Subcutaneous abdominal adipose tissue (tissue), 5 donors: ENCODE results near the gene ADGRG7.

Experiments
- H3K27ac ChIP-seq: one replicate; pipeline ENCODE4 v1.7.0; 2013; ENCODE audit warnings: low read depth, mild to moderate bottlenecking, inconsistent platforms, low read length, moderate library complexity
- H3K27me3 ChIP-seq, 5 donors: one replicate each; pipeline ENCODE4 v1.7.0; 2013; ENCODE audit warnings: low read length in 5 of 5, inconsistent platforms in 1 of 5; ENCODE audit not compliant: control insufficient read depth in 5 of 5, insufficient read depth in 4 of 5
- H3K36me3 ChIP-seq, 5 donors: one replicate each; pipeline ENCODE4 v1.7.0; 2013; ENCODE audit warnings: low read length in 5 of 5; ENCODE audit not compliant: control insufficient read depth in 5 of 5, insufficient read depth in 5 of 5
- H3K4me1 ChIP-seq, 5 donors: one replicate each; pipeline ENCODE4 v1.7.0; 2013; ENCODE audit warnings: low read length in 5 of 5, mild to moderate bottlenecking in 3 of 5, moderate library complexity in 1 of 5; ENCODE audit not compliant: control insufficient read depth in 5 of 5, insufficient read depth in 5 of 5
- H3K4me3 ChIP-seq, 5 donors: one replicate each; pipeline ENCODE4 v1.7.0; 2013; ENCODE audit warnings: low read length in 5 of 5, low read depth in 1 of 5
- H3K9ac ChIP-seq, 5 donors: one replicate each; pipeline ENCODE4 v1.7.0; 2013; ENCODE audit warnings: low read length in 5 of 5, mild to moderate bottlenecking in 4 of 5, moderate library complexity in 3 of 5
- H3K9me3 ChIP-seq, 5 donors: one replicate each; pipeline ENCODE4 v1.7.0; 2013; ENCODE audit warnings: low read length in 5 of 5; ENCODE audit not compliant: control insufficient read depth in 5 of 5
- donor health status: healthy.
- donor health status: healthy.
- donor health status: healthy.
- donor health status: healthy.
- donor health status: healthy.

Gene ADGRG7

GRCh38 chr3:100600181-100601042 is 9.0 kb upstream of the ADGRG7 start:
- Histone ChIP-seq H3K36me3 (no peaks in the 10 kb centered on the region), H3K9ac (no peak overlapping the region), H3K4me1 (peaks cover 0 to 11% (median 6%) of the 10 kb centered on the region in 5 donors), H3K27ac (no peak overlapping the region), H3K9me3 (no peaks in the 10 kb centered on the region), H3K4me3 (no peak overlapping the region), H3K27me3 (peaks cover 0 to 3% (median 0%) of the 10 kb centered on the region in 5 donors)

- Histone ChIP-seq H3K36me3 (no peaks in the 10 kb centered on the region), H3K9me3 (no peaks in the 10 kb centered on the region), H3K27me3 (peaks cover 0 to 3% (median 0%) of the 10 kb centered on the region in 5 donors), H3K4me1 (peaks cover 0 to 11% (median 6%) of the 10 kb centered on the region in 5 donors), H3K27ac (no peak overlapping the region), H3K9ac (no peak overlapping the region), H3K4me3 (peak overlapping the region in 3 of 5 donors; percentile 27 to 40 (median 35))
Observed at GRCh38 chr3:100602506-100603444, 6.6 kb upstream of the ADGRG7 start.

GRCh38 chr3:100603469-100603868 is 5.9 kb upstream of the ADGRG7 start:
- Histone ChIP-seq H3K4me1 (peaks cover 0 to 11% (median 6%) of the 10 kb centered on the region in 5 donors), H3K9me3 (no peaks in the 10 kb centered on the region), H3K9ac (peak overlapping the region in 1 of 5 donors; percentile 35), H3K4me3 (peak overlapping the region in 3 of 5 donors; percentile 27 to 40 (median 35)), H3K27ac (no peak overlapping the region), H3K36me3 (no peaks in the 10 kb centered on the region), H3K27me3 (peaks cover 0 to 3% (median 0%) of the 10 kb centered on the region in 5 donors)

- Histone ChIP-seq H3K4me3 (no peak overlapping the region), H3K9ac (no peak overlapping the region), H3K36me3 (no peaks in the 10 kb centered on the region), H3K4me1 (peaks cover 0 to 11% (median 6%) of the 10 kb centered on the region in 5 donors), H3K9me3 (no peaks in the 10 kb centered on the region), H3K27ac (no peak overlapping the region), H3K27me3 (peaks cover 0 to 6% (median 2%) of the 10 kb centered on the region in 5 donors)
Observed at GRCh38 chr3:100605358-100605757, 4.0 kb upstream of the ADGRG7 start.

GRCh38 chr3:100606894-100607512 is 2.4 kb upstream of the ADGRG7 start:
- Histone ChIP-seq H3K4me1 (peaks cover 0 to 11% (median 6%) of the 10 kb centered on the region in 5 donors), H3K27ac (no peak overlapping the region), H3K27me3 (peaks cover 0 to 6% (median 2%) of the 10 kb centered on the region in 5 donors), H3K9me3 (no peaks in the 10 kb centered on the region), H3K4me3 (no peak overlapping the region), H3K36me3 (no peaks in the 10 kb centered on the region), H3K9ac (no peak overlapping the region)

GRCh38 chr3:100609963-100610362 is 562 bp downstream of the ADGRG7 start:
- Histone ChIP-seq H3K9ac (no peak overlapping the region), H3K4me3 (no peak overlapping the region), H3K27ac (no peak overlapping the region), H3K27me3 (peaks cover 0 to 6% (median 2%) of the 10 kb centered on the region in 5 donors), H3K4me1 (no peaks in the 10 kb centered on the region), H3K9me3 (no peaks in the 10 kb centered on the region), H3K36me3 (no peaks in the 10 kb centered on the region)

GRCh38 chr3:100611221-100611620 is 1.8 kb downstream of the ADGRG7 start:
- Histone ChIP-seq H3K4me1 (no peaks in the 10 kb centered on the region), H3K4me3 (no peak overlapping the region), H3K27ac (no peak overlapping the region), H3K36me3 (no peaks in the 10 kb centered on the region), H3K9ac (no peak overlapping the region), H3K27me3 (peaks cover 0 to 6% (median 0%) of the 10 kb centered on the region in 5 donors), H3K9me3 (no peaks in the 10 kb centered on the region)

GRCh38 chr3:100613721-100614390 is 4.5 kb downstream of the ADGRG7 start:
- Histone ChIP-seq H3K9ac (no peak overlapping the region), H3K36me3 (no peaks in the 10 kb centered on the region), H3K4me3 (no peak overlapping the region), H3K27me3 (peaks cover 0 to 6% (median 0%) of the 10 kb centered on the region in 5 donors), H3K9me3 (no peaks in the 10 kb centered on the region), H3K27ac (no peak overlapping the region), H3K4me1 (no peaks in the 10 kb centered on the region)

GRCh38 chr3:100614941-100615340 is 5.5 kb downstream of the ADGRG7 start:
- Histone ChIP-seq H3K27ac (no peak overlapping the region), H3K4me1 (no peaks in the 10 kb centered on the region), H3K9me3 (no peaks in the 10 kb centered on the region)

More at GRCh38 chr3:100614941-100615340, 5.5 kb downstream of the ADGRG7 start:
- no peak overlapping the region for H3K4me3 ChIP-seq
- no peaks in the 10 kb centered on the region for H3K36me3 ChIP-seq
- no peak overlapping the region for H3K9ac ChIP-seq
- H3K27me3 ChIP-seq: peaks cover 0 to 3% (median 0%) of the 10 kb centered on the region in 5 donors
